Caki2 (cell line): ENCODE results near the gene SPATA31A3. TPM values are rescaled to one million over a fixed set of nuclear protein-coding genes. Genes with fewer than 3 reads are reported as not detected.
"Not testable (repeated sequence)": the region's sequence is repeated elsewhere in the genome, so short reads cannot be mapped to it uniquely, and the experiment has no call there.

Experiments used
- DNase-seq: peaks from one replicate; pipeline ENCODE4 v3.0.0-alpha.2; 2015; ENCODE audit warnings: low read depth
- in situ Hi-C: cut with HindIII; loops from 2 replicates; pipeline ENCODE4 v1.10.0; 2016; ENCODE audit warnings: low sequenced_read_pairs, low pct_unique_long_range_greater_than_20kb, mixed read lengths
- total RNA-seq: library from RNA; depleted of rRNA; stranded (reverse); fragments of >200 nt; shearing (Covaris generic); gene quantifications from 2 replicates; pipeline ENCODE4 v1.2.3, GENCODE V29; 2014; ENCODE audit warnings: low replicate concordance; rRNA removed

The SPATA31A3 gene
- not detected in 2 replicates for total RNA-seq

GRCh38 chr9:66992450-66992849 is at the start of gene SPATA31A3:
TSS of gene SPATA31A3 (minus strand) at chr9:66992550. CDS start at chr9:66992521, 29 bp downstream.
- DNase-seq, in situ Hi-C loops: not testable (repeated sequence)

- in situ Hi-C loops, DNase-seq: not testable (repeated sequence)
Measured at GRCh38 chr9:66952576-66952975, 39.8 kb downstream of the SPATA31A3 start.

GRCh38 chr9:66942400-66943155 is 49.8 kb downstream of the SPATA31A3 start:
- DNase-seq, in situ Hi-C loops: not testable (repeated sequence)

GRCh38 chr9:66939878-66940830 is 52.2 kb downstream of the SPATA31A3 start:
- in situ Hi-C loops, DNase-seq: not testable (repeated sequence)

- not testable (repeated sequence) for DNase-seq
Measured at GRCh38 chr9:66938322-66938721, 54.0 kb downstream of the SPATA31A3 start.

GRCh38 chr9:66937662-66938061 is 54.7 kb downstream of the SPATA31A3 start:
- in situ Hi-C loops = not testable (repeated sequence)

More at GRCh38 chr9:66938322-66938721, 54.0 kb downstream of the SPATA31A3 start:
- in situ Hi-C loops = not testable (repeated sequence)

More at GRCh38 chr9:66937662-66938061, 54.7 kb downstream of the SPATA31A3 start:
- not testable (repeated sequence) for DNase-seq

Other genes starting within 250 kb of the SPATA31A3 start
- 4.0 and 4.3 TPM in 2 replicates for gene ZNF658, start 91.8 kb downstream of the SPATA31A3 start, total RNA-seq